ENCODE measurements around the gene IL24.

IL24 gene

DNA sequence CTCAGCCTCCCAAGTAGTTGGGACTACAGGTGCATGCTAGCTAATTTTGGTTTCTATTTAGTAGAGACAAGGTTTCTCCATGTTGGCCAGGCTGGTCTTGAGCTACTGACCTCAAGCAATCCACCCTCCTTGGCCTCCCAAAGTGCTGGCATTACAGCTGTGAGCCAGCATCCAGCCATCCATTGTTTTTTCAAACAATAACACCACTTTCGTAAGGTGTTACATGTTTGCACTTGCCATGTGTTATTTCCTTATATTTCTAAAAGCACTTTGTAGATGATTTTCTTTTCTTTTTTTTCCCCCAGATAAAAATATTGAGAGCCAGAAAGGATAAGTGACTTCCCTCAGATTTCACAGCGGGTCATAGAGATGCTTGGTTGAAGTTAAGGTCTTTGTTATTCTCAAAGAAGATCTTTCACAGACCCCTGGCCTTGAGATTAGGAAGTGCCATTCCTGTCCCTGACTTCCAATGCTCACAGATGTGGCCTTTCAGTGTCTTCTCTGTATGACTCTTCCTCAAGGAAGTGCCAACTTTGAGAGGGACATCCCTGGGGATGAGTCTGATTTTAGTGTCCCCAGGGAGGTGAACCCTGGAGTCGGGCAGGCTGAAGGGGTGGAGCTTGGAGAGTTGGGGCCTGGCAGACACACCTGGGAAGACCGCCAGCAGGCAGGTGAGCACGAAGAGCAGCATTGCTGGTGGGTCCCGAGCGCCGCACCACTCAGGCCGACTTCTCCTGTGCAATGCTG lies 42.8 kb downstream of the IL24 start:
- DNase-seq = no peak
- in situ Hi-C loops (cut with MboI; ENCODE audit: low pct_unique_long_range_greater_than_20kb, low sequenced_read_pairs) = no loop called here

DNA sequence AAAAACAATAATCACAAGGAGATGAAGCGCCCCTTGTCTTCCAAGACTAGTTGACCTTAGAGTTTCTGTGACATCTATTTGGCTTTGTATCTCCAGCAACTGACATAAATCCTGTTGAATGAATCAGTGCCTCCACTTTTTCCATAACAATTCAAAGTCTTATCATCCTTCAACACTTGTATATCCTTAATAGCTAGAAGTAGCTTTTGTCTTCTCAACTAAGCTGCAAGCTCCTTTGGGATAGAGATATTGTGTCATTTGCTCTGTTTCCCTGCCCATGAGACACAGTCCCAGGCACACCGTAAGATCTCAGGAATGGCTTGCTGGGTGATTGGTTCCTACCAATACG lies 43.3 kb downstream of the IL24 start:
- no peak for DNase-seq
- in situ Hi-C loops (cut with MboI; ENCODE audit: low pct_unique_long_range_greater_than_20kb, low sequenced_read_pairs) = no loop called here

DNA sequence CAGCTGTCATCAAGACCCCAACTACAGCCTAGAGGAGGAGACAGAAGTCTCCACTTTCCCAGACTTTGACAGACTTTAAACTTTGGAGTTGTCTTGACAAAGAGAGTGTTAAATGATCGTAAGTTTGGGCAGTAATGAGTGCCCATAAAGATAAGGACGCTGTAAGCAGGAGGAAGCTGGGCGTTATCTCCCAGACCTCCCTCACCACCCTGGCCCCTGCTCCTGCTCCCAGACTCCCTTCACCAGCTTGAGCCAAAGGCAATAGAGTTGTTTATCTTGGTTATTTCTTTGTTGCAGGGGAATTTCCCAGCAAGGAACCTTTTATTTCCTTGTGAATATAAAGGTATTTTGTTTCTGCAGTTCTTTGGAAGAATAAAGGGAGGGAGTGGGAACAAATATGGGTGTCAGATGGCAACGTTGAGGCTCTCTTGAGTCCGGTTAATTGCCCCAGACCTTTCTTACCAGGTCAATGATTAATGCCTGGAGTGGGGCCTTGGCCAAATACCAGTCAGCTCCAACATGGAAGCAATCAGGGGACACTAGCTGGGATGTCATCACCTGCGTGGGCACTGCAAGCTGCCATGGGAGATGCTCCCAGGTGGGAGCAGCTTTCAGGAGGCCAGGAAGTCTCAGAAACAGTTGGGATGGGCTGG lies 44.6 kb downstream of the IL24 start:
- DNase-seq = no peak
- in situ Hi-C loops (cut with MboI; ENCODE audit: low pct_unique_long_range_greater_than_20kb, low sequenced_read_pairs) = no loop called here

DNA sequence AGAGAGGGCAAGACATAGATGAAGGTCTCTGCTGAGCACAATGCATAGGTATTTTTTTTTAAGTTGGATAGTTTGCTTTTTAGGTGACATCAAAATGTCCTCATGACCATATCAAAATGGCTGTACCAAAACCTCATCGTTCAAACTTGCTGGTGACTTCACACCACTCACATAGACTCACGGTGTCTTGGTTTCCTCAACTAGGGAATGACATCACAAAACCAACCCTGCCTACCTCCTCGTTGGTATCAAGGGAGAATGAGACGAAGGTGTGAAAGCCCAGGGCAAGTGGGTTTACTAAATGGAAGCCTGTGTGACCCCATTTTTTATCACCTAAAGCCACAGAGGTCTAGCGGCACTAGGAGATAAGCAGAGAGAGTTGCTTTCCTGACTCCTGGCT lies 47.5 kb downstream of the IL24 start:
- in situ Hi-C loops (cut with MboI; ENCODE audit: low pct_unique_long_range_greater_than_20kb, low sequenced_read_pairs) = no loop called here
- DNase-seq = no peak

DNA sequence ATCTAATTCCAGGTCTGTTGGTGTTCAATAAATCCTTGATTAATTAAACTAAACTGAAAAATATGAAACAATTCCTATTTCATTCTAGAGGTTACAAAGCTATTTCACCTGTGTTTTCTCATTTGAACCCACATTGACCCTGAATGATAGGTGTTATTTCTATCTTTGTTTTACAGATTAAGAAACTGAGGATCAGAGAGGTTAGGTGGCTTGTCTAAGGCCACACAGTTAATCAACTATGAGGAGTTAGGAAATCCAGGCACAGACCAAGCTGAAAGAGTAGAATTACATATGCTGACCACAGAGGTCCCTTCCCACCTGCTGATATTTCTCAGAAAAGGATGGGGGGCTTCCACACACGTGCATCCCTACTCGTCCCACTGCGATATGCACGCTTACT lies 48.5 kb downstream of the IL24 start:
- no peak for DNase-seq
- in situ Hi-C loops (cut with MboI; ENCODE audit: low pct_unique_long_range_greater_than_20kb, low sequenced_read_pairs) = no loop called here

DNA sequence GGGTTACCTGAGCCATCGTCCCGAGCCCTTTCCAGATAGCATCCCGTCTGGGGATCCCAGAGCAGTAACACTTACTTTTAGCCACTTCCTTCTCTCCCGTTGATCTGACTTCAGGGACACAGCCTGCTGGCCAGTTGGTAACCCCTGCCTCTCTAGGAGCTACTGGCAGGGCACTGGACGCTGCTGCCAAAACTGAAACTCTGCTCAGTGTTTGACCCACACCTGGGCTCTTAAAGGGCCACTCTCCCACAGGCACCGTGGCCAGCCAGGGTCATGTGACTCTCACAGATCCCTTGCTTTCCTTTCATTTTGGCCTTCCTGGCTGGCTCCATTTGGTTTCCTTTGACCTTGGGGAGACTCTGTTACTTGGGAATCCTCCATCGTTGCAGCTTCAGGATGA lies 49.0 kb downstream of the IL24 start, which contains the start of gene PIGR:
Gene PIGR (minus strand): TSS at position 206 of the 400 bp plus-strand sequence. CDS start 5,935 bp downstream, outside the sequence.
- in situ Hi-C loops (cut with MboI; ENCODE audit: low pct_unique_long_range_greater_than_20kb, low sequenced_read_pairs) = no loop called here
- DNase-seq = no peak

DNA sequence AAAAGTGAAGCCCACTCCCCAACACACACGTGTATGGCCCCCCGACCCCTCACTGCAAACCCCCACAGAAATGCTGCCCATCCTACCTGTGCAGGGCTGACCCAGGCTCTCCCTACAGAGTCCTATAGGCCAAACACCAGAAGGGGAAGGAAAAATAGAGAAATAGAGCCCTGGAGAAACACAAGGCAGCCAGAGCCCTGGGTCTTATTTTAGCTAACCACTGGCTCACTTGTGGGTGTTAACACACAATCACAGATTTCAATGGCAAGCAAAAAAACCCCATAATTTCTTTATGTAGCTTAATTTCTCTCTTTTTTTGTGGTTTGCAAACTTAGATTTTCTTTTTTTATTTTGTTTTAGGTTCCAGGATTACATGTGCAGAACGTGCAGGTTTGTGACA lies 50.0 kb downstream of the IL24 start:
- no peak for DNase-seq
- in situ Hi-C loops (cut with MboI; ENCODE audit: low pct_unique_long_range_greater_than_20kb, low sequenced_read_pairs) = no loop called here

DNA sequence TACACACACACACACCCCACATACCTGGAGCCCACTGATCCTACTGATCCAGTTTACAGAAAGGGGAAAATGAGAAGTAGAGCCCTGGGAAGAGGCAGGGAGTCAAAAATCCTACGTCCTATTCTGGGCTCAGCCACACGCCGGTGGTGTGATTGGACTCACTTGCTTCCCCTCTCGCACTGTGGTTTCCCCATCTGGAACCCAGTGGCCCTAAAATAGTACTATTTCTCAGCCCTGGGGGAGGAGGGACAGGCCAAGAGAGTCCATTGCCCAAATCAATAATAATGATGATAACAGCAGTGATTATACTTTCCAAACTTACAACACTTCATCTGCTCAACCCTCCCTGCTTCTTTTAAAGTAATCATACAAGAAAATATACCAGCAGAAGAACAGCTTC lies 52.0 kb downstream of the IL24 start:
- in situ Hi-C loops (cut with MboI; ENCODE audit: low pct_unique_long_range_greater_than_20kb, low sequenced_read_pairs) = no loop called here
- DNase-seq = no peak

DNA sequence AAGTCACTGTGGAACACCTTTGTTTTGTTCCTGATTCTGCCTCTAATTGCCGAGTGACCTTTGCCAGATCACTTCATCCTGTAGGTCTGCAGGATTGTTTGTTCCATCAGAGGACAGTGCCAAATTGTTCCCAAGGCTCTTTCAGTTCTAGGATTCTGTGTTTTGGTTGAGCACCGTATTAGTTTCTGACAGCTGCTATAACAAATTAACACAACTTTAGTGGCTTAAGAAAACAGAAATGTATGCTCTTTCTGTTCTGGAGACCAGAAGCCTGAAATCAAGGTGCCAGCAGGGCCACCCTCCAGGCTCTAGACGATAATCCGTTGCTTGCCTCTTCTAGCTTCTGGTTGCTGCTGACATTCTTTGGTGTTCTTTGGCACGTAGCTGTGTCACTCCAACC lies 52.4 kb downstream of the IL24 start:
- in situ Hi-C loops (cut with MboI; ENCODE audit: low pct_unique_long_range_greater_than_20kb, low sequenced_read_pairs) = no loop called here
- DNase-seq = no peak

DNA sequence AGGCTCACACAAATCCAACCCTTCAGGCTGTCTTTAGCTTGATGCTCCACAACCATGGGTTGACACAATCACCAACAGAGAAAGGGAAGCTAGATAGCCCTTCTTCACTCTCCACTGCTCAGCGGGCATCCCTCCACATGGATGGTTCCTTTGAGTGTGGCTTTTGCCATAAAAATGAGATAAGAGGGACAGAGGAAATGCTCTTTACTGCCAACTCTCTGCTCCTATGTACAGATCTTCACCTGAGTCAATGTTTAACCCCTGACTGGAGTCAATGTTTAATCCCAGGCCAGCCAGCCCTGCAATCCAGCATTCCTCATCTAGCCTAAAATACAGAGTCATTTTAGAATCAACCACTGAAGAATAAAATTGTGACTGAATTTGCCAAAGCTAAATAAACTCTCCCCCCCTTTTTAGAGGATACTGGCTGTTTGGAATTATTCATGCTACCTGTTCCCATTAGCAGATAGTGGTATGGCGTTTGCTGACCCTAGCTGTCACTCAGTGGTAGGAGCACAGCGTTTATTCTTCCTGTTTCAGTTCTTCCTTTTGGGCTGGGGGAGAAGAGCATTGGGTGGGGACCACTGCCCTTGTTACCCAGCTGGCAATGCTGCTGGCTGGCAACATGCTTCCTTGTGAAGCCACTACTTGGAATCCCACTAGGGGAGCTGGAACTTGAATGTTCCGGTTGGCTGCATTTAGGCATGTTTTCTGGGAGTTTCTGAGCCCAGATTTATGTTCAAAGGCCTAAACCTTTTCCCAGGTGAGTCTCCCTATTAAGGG lies 54.3 kb downstream of the IL24 start:
- in situ Hi-C loops (cut with MboI; ENCODE audit: low pct_unique_long_range_greater_than_20kb, low sequenced_read_pairs) = no loop called here
- no peak for DNase-seq

DNA sequence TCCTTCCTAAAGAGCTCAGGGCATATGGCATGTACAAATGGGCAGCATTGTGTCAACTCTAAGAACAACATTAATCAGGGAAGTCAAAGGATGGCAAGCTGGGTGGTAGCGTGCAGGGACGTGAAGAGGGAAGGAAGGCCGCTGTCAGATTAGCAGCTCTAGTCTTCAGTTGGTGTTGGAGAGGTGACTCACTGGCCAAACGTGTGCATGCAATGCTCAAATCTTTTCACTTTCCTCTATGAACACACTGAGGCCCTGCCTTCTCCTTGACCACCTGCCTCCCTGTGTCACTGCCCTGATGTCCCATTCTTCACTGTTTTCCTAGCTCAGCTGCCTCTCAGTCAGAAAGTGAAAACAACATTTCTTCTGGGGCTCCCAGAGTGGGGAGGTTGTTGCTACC lies 54.9 kb downstream of the IL24 start:
- in situ Hi-C loops (cut with MboI; ENCODE audit: low pct_unique_long_range_greater_than_20kb, low sequenced_read_pairs) = no loop called here
- DNase-seq = peak; percentile 31

DNA sequence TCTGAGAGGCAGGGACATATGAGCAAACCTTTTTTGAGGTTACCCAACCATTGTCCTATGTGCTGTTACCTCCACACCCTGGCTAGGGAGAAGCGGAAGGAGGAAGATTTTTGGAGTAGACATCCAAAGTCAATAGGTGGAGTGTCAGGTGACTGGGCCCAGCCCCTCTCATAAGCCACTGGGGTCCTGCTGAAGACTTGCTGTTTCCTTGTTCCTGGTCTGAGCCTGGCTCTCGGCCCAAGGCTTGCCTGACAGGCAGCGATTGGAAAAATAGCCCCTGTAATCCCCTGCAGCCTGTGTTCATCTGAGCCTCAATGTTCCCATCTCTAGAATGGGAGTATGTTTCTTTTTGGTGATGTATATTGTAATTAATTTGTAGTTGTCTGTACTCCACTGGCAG lies 55.9 kb downstream of the IL24 start:
- in situ Hi-C loops (cut with MboI; ENCODE audit: low pct_unique_long_range_greater_than_20kb, low sequenced_read_pairs) = no loop called here
- no peak for DNase-seq

DNA sequence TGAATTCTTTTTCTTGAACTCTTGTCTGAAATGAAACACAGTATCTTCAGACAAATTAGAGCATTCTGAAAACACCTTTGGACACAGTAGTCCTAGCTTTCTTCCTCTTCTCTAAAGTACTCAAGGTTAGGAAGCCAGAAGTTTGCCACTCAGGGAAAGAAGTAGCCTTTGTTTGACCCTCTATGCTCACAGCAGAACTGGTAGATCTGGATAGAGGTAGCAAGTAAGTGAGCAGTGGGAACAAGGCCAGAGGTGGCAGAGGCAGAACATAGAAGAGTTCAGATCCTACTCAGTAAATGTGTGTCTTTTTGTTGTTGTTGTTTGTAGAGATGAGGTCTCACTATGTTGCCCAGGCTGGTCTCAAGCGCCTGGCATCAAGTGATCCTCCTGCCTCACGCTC lies 56.4 kb downstream of the IL24 start:
- in situ Hi-C loops (cut with MboI; ENCODE audit: low pct_unique_long_range_greater_than_20kb, low sequenced_read_pairs) = no loop called here
- no peak for DNase-seq

Measured in KBM-7 (cell line).